Pulmonary artery endothelial cell (primary cell): ENCODE measurements around the gene ZNF354C. TPM values are rescaled to one million over a fixed set of nuclear protein-coding genes. Genes with fewer than 3 reads are reported as not detected.

ENCODE experiments used
- DNase-seq: peaks from one replicate; pipeline ENCODE4 v3.0.0-alpha.2; 2011; ENCODE audit warnings: low read depth, low spot score
- total RNA-seq: library from RNA; depleted of rRNA; stranded (reverse); fragments of >200 nt; gene quantifications from 2 replicates; pipeline ENCODE4 v1.2.3, GENCODE V29; 2014

The ZNF354C gene
- total RNA-seq, 1 donor from 2014 or later = 6.4 TPM

DNA sequence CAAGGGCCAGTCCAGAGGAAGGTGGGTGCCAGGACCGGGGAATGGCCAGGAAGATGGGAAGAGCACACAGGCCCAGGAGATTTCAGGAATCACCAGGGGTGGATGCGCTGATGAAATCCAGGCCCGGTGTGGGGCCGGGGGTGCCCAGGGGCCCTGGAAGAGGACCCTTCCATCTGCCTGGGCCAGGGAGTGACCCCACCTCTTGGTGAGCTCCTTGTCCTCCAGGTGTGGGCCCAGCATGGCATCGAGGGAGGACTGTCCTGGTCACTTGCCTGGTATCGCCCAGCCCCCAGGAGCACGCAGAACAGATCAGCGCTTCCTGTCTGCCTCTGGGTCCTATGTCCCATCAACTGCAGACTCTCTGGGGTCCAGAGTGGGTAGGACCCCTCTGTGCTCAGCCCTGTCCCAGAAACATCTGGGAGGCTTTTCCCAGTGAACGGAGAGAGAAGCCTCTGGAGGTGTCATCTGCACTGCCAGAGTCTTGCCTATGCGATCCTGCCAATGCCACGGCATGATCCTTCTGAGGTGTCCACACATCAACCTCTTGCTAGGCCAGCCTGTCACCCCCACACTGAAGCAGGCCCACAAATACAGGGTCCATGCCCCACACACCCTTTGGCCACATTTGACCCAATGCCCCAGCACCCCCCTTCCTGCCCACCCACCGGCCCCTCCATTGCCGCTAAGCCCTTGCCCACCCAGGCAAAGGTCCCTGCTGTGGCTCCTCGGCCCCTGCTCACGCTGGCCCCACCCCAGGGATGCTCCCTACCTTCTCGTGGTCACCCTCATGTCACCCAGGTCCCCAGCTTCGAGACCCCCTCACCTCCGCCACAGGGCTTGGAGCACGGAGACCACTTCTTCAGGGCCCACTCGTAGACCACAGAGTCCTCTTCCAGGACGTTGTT lies 67.2 kb downstream of the ZNF354C start:
- no peak for DNase-seq

DNA sequence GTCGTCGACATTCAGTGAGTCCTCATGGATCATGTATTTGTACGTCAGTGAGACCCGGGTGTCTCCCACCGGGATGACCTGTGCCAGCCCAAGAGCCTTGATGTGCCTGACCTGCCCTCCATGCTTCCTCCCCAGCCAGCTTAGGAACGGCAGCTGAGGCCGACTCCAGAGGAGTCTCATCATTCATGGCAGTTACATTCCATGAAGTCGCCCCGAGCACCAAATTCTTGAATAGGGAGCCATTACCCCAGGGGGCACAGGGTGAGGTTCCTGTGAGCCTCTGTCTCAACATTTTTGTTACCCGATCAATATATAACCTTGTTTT lies 67.8 kb downstream of the ZNF354C start:
- no peak for DNase-seq

DNA sequence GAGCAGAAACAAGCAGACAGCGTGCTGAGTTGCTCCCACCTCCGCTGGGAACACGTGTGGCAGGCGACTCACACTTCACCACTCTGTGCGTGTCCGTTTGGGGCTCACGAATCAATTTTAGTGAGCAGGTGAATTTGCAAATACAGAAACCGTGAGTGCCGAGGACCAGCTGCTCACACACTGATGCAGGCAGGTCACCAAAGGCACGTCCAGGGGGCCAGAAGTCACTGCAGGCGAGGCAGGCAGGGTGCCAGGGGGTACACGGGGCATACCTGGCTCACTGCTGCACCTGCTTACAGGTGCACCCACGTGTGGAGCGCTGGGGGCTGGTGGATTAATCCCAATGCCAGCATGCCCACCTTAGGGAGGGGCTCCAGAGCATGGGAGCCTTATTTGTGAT lies 68.8 kb downstream of the ZNF354C start:
- DNase-seq = no peak

DNA sequence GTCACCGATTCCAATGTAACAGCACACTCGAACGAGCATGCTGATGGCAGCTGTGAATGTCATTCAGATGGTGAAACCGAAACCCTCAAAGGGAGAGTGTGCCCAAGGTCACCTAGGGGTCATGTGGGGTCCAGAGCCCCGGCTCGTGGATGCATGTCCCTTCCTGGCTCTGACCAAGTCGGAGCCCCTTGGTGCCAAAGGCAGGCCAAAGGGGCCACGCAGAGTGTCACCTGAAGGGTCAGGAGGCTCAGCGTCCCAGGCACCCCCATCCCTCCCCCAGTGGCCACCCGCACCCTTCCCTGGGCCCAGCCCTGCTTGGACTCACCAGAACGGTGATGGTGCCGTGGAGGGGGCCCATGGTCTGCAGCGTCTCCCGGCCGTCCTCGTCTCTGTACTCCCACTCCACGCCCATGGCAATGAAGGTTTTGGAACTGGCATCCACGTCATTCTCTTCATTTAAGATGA lies 69.5 kb downstream of the ZNF354C start:
- no peak for DNase-seq

DNA sequence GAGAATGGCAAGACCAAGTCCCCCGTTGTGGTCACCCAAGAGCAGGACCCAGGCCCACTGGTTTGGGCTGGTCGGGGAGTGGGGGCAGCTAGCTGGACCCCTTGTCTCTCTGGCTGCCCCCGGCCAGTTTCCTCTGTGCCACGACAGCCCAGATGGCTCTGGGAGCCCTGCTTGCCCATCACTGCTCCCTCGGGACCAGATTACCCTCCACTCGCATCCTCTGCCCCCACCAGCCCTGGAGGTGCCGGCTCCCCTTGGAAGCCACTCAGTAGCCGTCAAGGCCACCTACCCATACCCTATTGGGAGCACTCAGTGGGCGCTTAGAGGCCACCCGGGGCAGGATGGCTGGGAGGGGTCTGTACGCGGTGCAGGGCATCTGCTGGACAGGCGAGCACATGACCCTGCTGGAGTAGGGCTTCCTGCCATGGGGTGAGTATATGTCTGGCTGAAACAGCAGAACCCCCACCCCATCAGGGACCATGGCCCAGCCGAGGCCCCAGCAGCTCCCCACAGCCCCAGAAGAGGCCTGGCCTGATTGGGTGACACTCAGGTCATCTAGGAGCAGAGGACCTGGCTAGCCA lies 70.0 kb downstream of the ZNF354C start:
- no peak for DNase-seq

DNA sequence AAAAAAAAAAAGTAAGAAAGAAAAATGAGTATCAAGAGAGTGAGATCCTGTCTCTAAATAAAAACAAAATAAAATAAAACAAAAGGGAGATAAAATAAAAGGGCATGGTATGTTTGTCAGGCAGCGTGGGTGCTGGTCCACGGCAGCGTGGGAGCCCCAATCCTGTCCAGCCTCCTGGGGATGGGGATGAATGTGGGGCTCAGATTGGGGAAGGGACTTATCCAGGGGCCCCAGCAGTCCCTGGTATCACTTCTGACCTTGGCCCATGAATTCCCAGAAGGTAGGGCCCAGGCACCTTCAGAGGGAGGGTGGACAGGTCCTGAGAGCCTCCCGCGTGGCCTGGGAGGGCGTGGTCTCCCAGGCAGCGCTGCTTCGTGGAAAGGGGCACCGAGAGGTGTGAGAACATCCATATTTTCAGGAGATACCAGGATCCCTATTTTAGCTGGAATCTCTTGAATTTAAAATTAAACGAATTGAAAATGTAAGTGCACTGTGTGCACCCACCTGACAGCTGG lies 71.2 kb downstream of the ZNF354C start:
- DNase-seq = no peak

DNA sequence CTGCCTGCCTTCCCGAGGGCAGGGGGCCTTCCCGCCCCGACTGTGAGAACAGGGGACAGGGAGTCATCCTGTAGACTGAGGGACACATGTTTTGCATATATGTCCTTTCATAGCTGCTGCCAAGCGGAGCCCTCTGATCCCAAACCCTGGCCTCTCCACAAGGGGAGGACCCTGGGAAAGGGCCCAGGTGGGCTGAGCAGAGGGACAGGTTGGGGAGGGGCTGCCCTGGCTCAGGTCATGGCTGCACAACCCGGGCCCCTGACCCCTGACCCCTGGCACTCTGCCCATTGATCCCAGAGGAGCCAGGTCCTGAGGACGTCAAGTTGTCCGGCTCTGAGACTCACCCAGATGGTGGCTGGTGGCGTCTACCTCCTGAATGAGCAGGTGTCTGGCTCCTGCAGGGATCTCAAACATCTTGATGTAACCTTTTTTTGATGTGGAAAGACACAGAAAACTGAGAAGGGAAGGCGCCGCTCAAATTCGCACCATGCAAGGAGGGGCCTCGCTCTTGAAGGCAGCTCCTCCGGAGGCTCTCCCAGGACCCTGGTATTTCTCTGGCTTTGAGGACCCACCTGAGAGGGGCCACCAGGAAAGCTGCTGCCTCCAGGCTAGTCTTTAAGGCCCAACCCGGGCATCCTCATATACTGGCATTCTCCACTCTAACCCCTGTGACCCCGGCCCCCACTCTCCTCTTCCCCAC lies 71.9 kb downstream of the ZNF354C start:
- DNase-seq = no peak

DNA sequence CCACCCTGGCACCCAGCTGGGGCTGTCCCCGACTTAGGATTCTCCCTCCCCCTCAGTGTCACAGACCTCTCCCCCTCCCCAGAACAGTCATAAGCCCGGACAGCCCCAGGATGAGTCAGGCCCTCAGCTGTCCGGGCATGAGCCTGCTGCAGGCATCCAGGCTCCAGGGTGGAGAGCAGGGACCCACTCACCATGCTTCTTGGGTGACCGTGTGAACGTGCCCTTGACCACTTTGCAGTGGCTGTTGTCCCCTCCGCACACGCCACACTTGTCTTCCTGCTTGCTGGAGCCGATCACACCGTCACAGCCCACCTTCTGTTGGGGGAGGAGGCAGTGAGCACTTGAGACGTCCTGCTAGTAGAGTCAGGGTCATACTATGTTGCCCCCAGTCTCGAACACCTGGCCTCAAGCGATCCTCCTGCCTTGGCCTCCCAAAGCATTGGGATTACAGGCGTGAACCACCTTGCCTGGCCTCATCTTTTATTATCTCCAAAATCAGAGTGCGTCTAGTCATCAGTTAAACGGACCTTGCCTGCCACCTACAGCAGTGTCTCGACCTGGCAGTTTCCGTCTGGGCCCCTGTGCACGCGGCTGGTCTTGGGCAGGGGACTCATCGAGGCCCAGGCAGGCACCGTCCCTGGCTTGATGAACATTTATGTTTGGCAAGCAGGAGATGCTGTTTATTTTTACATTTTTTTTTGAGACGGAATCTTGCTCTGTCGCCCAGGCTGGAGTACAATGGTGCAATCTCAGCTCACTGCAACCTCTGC lies 72.6 kb downstream of the ZNF354C start:
- DNase-seq = no peak

Other genes with a start within 250 kb of the ZNF354C start
- 5.6 and 8.8 TPM in 2 replicates for gene ZNF354B, start 200.4 kb upstream of the ZNF354C start, total RNA-seq
- gene ZFP2, start 164.5 kb upstream of the ZNF354C start, total RNA-seq = 0.26 and 0.53 TPM in 2 replicates
- 0.40 and 0.92 TPM in 2 replicates for gene ZNF454, start 119.2 kb upstream of the ZNF354C start, total RNA-seq
- not detected in 2 replicates for gene GRM6, start 65.1 kb upstream of the ZNF354C start, total RNA-seq
- gene ZNF879, start 36.6 kb upstream of the ZNF354C start, total RNA-seq = 3.8 and 4.4 TPM in 2 replicates